Measurements from ENCODE around the gene XPNPEP1.

DNA sequence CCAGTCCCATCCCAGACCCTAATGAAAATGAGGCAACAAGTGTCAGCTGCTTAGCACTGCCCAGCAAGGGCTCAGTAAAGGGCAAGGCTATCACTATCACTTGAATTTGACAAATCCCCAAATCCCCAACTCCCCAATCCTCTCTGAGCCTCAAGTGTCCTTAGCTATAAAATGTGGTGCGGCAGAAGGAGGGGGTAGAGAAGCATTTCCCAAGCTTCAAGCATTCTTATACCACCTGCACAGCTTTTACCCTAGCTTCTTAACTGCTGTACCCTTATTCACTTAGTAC lies 41.6 kb downstream of the XPNPEP1 start:
- TF ChIP-seq POLR2A (IDR thresholded peaks at IDR 0.05): no peak
- TF ChIP-seq, protein P1, sequence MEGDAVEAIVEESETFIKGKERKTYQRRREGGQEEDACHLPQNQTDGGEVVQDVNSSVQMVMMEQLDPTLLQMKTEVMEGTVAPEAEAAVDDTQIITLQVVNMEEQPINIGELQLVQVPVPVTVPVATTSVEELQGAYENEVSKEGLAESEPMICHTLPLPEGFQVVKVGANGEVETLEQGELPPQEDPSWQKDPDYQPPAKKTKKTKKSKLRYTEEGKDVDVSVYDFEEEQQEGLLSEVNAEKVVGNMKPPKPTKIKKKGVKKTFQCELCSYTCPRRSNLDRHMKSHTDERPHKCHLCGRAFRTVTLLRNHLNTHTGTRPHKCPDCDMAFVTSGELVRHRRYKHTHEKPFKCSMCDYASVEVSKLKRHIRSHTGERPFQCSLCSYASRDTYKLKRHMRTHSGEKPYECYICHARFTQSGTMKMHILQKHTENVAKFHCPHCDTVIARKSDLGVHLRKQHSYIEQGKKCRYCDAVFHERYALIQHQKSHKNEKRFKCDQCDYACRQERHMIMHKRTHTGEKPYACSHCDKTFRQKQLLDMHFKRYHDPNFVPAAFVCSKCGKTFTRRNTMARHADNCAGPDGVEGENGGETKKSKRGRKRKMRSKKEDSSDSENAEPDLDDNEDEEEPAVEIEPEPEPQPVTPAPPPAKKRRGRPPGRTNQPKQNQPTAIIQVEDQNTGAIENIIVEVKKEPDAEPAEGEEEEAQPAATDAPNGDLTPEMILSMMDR (IDR thresholded peaks at IDR 0.05): no peak
